Naive B cell (primary cell): ENCODE results near the gene IL1RAPL2. TPM values are rescaled to one million over a fixed set of nuclear protein-coding genes. Genes with fewer than 3 reads are reported as not detected.
"Not testable (repeated sequence)": the region's sequence is repeated elsewhere in the genome, so short reads cannot be mapped to it uniquely, and the experiment has no call there.

Experiments used
- ATAC-seq, 2 donors: fragments of 150-1000 bp; cut with Tn5 transposase; 2 replicates each; pipeline ENCODE4 v1.10.0; 2021; ENCODE audit warnings: low read depth in 2 of 2, mild to moderate bottlenecking in 2 of 2, moderate library complexity in 2 of 2
- DNase-seq: peaks from one replicate; pipeline ENCODE4 v3.0.0; 2022
- H3K27ac Mint-ChIP-seq, 6 donors: one replicate each; pipeline ENCODE4 v1.8.0; 2020 to 2022; ENCODE audit warnings: mild to moderate bottlenecking in 6 of 6, mixed read lengths in 6 of 6, moderate library complexity in 5 of 6, inconsistent platforms in 2 of 6
- H3K27me3 Mint-ChIP-seq, 3 donors: one replicate each; pipeline ENCODE4 v1.8.0; 2021 to 2022; ENCODE audit warnings: mixed read lengths in 3 of 3, mild to moderate bottlenecking in 1 of 3
- H3K36me3 Mint-ChIP-seq, 2 donors: one replicate each; pipeline ENCODE4 v1.8.0; 2020 to 2022; ENCODE audit warnings: mixed read lengths in 2 of 2, inconsistent platforms in 1 of 2, mild to moderate bottlenecking in 1 of 2
- H3K4me1 Mint-ChIP-seq, 3 donors: one replicate each; pipeline ENCODE4 v1.8.0; 2020 to 2022; ENCODE audit warnings: mixed read lengths in 3 of 3, inconsistent platforms in 1 of 3, mild to moderate bottlenecking in 1 of 3, moderate library complexity in 1 of 3
- H3K4me3 Mint-ChIP-seq, 8 donors: one replicate each; pipeline ENCODE4 v1.8.0; 2020 to 2022; ENCODE audit warnings: mild to moderate bottlenecking in 8 of 8, mixed read lengths in 8 of 8, moderate library complexity in 8 of 8, inconsistent platforms in 2 of 8
- H3K9me3 Mint-ChIP-seq, 7 donors: one replicate each; pipeline ENCODE4 v1.8.0; 2020 to 2022; ENCODE audit warnings: mixed read lengths in 7 of 7, mild to moderate bottlenecking in 5 of 7, inconsistent platforms in 2 of 7, moderate library complexity in 1 of 7
- polyA plus RNA-seq, 6 donors: library from polyadenylated mRNA; unstranded; fragments of 300-500 nt; fragmentation: Illumina TruSeq; gene quantifications; one replicate each; pipeline ENCODE4 v1.2.3, GENCODE V29; 2021; ENCODE audit warnings: low read depth in 6 of 6

IL1RAPL2 gene
- polyA plus RNA-seq, 6 donors from 2014 or later, result not detected

DNA sequence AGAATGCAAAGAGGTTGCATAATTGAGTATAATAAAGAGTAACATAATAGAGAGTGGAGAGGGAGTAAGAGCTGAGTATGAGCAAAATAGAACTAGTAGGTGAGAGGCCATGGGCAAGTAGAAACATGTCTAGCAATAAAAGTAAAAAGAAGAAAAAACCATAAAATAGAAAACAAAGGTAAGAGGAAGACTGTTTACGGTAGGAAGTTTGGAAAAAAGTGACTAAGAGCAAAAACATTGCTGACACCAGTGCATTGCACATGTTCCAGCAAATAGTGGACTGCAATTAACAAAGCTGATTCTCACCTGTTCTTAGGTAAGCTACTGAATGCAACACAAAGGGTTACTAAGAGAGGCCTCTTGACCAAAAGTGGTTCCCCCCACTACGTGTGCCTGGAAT, 451.6 kb downstream of the IL1RAPL2 start:
- no peak overlapping the region for H3K27ac Mint-ChIP-seq
- DNase-seq (no peak), ATAC-seq (no peak)
- H3K4me3 Mint-ChIP-seq, result no peak overlapping the region
- H3K9me3 Mint-ChIP-seq, result peaks cover 0 to 7% (median 2%) of the 10 kb centered on the region in 7 donors
- no peaks in the 10 kb centered on the region for H3K36me3 Mint-ChIP-seq
- H3K27me3 Mint-ChIP-seq, result no peaks in the 10 kb centered on the region
- H3K4me1 Mint-ChIP-seq, result no peaks in the 10 kb centered on the region

DNA sequence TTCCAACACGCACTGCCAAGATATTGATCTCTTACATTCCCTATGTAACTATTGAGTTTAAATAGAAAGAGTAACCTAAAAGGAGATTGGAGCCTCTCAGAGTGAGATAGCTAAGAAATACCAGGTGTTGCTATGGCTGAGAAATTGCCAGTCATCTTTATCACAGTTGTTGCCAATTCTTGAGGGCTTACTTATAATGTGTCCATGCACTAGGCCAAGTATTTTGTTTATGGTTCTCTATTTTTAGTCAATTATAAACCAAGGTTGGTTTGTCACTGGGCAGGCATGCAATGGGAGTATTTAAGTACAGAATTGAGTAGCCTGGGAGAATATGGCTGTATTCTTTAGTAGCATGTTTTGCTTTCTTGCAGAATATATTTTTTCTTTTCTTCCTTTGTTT, 452.9 kb downstream of the IL1RAPL2 start:
- Mint-ChIP-seq H3K27ac (no peak overlapping the region), H3K4me3 (no peak overlapping the region), H3K36me3 (no peaks in the 10 kb centered on the region), H3K27me3 (no peaks in the 10 kb centered on the region), H3K9me3 (peaks cover 0 to 5% (median 0%) of the 10 kb centered on the region in 7 donors), H3K4me1 (no peaks in the 10 kb centered on the region)
- ATAC-seq (no peak), DNase-seq (no peak)

DNA sequence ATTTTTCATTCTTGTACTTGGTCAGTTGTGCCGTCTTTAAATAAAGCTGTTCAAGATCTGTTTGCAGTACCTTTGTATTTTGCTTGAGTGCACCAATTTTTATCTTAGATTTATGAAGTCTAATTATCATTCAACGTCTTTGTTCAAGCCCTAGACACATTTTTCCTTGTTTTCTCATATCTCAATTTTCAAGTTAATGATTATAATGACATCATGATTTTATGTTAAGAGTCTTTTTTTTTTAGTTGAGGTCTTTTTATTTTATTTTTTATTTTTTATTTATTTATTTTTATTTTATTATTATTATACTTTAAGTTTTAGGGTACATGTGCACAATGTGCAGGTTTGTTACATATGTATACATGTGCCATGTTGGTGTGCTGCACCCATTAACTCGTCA, 463.0 kb downstream of the IL1RAPL2 start:
- H3K36me3 Mint-ChIP-seq, ATAC-seq, H3K9me3 Mint-ChIP-seq, DNase-seq, H3K27ac Mint-ChIP-seq, H3K4me3 Mint-ChIP-seq, H3K4me1 Mint-ChIP-seq, H3K27me3 Mint-ChIP-seq: not testable (repeated sequence)

DNA sequence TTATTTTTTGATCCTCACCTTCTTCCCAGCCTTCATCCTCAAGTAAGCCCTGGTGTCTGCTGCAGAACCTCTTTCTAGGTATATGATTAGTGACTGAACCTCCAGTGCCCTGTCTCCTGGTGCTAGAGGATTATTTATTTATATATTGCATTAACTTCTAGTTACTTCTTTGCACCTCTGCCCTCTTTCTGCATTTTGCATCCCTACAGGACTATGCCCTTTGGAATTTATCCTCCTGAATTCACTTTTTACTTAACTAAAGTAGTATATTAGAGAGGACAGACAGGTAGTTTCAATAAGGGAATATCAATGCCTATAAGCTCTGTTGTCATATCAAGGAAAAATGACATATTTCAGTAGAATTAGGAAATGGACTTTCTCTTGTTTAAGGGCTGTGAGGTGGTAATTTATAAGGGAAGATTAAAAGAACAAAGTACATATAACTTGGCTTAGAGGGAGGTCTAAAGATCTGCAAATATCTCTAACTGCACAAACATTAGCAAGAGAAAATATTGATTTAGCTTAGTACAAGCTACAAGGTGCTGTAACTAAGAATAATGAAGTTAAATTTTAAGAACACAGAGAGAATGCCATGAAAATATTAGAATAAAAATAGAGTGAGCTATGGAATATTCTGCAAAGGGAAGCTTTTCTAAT, 472.8 kb downstream of the IL1RAPL2 start:
- Mint-ChIP-seq H3K36me3 (no peaks in the 10 kb centered on the region), H3K27ac (no peak overlapping the region), H3K27me3 (no peaks in the 10 kb centered on the region), H3K4me1 (no peaks in the 10 kb centered on the region), H3K4me3 (no peak overlapping the region), H3K9me3 (peaks cover 0 to 2% (median 0%) of the 10 kb centered on the region in 7 donors)
- no peak for ATAC-seq
- DNase-seq, result no peak

DNA sequence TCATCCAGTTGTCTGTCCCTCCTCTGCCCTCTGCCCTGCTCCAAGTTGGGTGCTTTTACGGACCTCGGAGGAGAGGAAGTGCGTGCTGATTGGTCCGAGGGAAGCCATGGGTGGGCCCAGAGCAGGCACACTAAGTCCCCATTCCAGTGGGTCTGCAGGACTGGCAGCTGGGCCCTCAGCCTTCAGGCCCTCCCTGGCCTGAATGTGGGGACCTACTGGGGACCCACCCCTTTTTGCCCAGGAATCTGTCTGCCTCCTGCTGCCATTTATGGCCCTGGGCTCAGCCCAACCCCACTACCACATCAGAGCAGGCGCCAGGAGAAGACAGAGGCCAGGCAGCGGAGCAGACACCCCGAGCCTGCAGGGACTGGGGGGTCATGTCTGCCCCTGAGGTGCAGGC, 484.9 kb downstream of the IL1RAPL2 start:
- no peaks in the 10 kb centered on the region for H3K27me3 Mint-ChIP-seq
- no peaks in the 10 kb centered on the region for H3K4me1 Mint-ChIP-seq
- ATAC-seq (no peak), DNase-seq (no peak)
- no peak overlapping the region for H3K4me3 Mint-ChIP-seq
- H3K9me3 Mint-ChIP-seq, result peaks cover 0 to 3% (median 0%) of the 10 kb centered on the region in 7 donors
- H3K27ac Mint-ChIP-seq, result no peak overlapping the region
- H3K36me3 Mint-ChIP-seq, result no peaks in the 10 kb centered on the region

DNA sequence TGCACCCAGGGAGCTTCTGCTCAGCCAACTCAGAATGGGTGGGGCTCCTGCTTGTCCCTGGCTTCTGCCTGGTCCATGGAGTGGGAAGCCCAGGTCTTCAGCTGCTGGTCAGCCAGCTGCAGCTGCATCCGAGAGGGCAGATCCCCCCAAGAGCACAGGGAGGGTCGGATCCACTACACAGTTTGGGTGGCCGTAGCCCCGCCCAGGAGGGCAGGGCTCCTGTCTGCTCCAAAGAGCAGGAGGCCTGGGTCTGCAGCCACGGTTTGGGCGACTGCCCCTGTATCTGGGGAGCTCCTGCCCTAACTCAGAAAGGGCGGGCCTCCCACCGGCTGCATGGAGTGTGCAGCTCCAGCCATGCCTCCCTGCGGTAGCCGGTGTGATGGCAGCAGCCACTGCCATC, 485.4 kb downstream of the IL1RAPL2 start:
- ATAC-seq (no peak), DNase-seq (no peak)
- Mint-ChIP-seq H3K36me3 (no peaks in the 10 kb centered on the region), H3K4me1 (no peaks in the 10 kb centered on the region), H3K4me3 (no peak overlapping the region), H3K27ac (no peak overlapping the region), H3K9me3 (peaks cover 0 to 3% (median 0%) of the 10 kb centered on the region in 7 donors), H3K27me3 (no peaks in the 10 kb centered on the region)

DNA sequence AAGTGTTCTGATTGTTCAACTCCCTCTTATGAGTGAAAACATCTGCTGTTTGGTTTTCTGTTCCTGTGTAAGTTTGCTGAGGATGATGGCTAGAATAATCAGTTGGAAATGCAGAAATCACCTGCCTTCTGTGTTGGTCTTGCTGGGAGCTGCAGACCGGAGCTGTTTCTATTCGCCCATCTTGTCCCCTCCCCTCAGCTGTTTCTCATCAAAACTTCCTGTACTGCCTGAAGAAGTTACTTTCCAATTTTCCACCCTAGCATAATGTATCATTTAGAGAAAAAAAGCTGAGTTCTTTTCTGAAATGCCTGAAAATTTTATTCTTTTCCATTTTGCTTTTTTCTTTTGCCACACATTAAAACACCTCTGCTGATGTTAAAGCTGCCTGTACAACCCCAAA, 486.9 kb downstream of the IL1RAPL2 start:
- Mint-ChIP-seq H3K27ac (no peak overlapping the region), H3K27me3 (no peaks in the 10 kb centered on the region), H3K4me1 (no peaks in the 10 kb centered on the region), H3K36me3 (no peaks in the 10 kb centered on the region), H3K4me3 (no peak overlapping the region), H3K9me3 (peaks cover 0 to 2% (median 0%) of the 10 kb centered on the region in 7 donors)
- no peak for DNase-seq
- ATAC-seq, result no peak

DNA sequence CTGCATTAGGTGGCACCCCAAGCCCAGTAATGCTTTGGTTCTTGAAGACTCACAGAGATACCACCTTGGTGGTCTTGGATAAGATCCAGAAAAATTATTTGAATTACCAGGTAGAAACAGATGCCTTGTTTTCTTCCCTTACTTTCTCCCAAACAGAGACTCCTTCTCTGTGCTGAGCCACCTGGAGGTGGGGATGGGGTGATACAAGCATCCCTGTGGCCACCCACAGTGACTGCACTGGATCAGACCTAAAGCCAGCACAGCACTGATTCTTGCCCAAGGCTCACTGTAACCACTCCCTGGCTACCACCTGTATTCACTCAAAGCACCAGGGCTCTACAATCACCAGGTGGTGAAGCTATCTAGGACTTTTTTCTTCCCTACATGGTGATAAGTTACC, 497.7 kb downstream of the IL1RAPL2 start:
- ATAC-seq (no peak), DNase-seq (no peak)
- peaks cover 0 to 10% (median 0%) of the 10 kb centered on the region in 3 donors for H3K27me3 Mint-ChIP-seq
- no peak overlapping the region for H3K27ac Mint-ChIP-seq
- no peaks in the 10 kb centered on the region for H3K36me3 Mint-ChIP-seq
- H3K9me3 Mint-ChIP-seq, result peaks cover 0 to 2% (median 0%) of the 10 kb centered on the region in 7 donors
- H3K4me1 Mint-ChIP-seq, result no peaks in the 10 kb centered on the region
- H3K4me3 Mint-ChIP-seq, result no peak overlapping the region

DNA sequence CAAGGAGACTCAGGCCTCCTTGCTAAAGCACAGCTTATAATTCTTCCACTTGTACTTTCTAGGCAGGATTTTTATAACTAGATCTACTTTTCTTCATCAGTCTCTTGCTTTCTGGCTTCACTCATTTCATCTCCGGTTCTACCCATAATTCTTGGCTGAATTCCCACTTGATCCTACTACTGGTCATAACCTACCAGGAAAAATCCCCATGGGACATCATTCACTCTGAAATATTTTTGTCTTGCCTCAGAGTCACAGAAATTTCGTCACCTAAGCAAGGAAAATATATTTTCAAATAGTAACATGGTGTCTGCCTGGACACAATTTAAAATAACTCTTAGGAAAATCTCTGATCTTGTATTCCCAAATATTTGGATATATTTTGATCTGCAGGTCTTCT, 532.2 kb downstream of the IL1RAPL2 start:
- H3K4me1 Mint-ChIP-seq, result no peaks in the 10 kb centered on the region
- ATAC-seq, result no peak
- H3K4me3 Mint-ChIP-seq, result no peak overlapping the region
- H3K27me3 Mint-ChIP-seq, result no peaks in the 10 kb centered on the region
- H3K27ac Mint-ChIP-seq, result no peak overlapping the region
- DNase-seq, result no peak
- H3K9me3 Mint-ChIP-seq, result peaks cover 0 to 7% (median 4%) of the 10 kb centered on the region in 7 donors
- no peaks in the 10 kb centered on the region for H3K36me3 Mint-ChIP-seq

DNA sequence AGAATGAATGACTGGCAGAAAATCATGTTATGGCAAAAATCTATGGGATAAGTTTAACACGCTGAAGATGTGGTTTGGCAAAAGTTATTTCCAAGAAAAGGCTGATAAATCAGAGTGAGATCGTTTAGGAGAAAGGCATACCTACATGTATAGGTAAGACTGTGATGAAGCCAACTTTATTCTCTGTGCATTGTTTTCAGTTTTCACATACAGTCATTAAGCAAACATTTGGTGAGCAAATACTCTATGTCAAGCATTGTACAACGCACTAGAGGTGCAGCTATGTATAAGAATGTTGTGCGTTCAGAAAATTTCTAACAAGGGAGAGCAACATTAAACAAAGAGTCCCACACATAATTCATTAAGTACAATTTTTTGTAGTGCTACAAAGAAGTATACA, 532.8 kb downstream of the IL1RAPL2 start:
- peaks cover 0 to 7% (median 4%) of the 10 kb centered on the region in 7 donors for H3K9me3 Mint-ChIP-seq
- ATAC-seq (no peak), DNase-seq (no peak)
- no peaks in the 10 kb centered on the region for H3K4me1 Mint-ChIP-seq
- no peaks in the 10 kb centered on the region for H3K36me3 Mint-ChIP-seq
- H3K27ac Mint-ChIP-seq, result no peak overlapping the region
- no peaks in the 10 kb centered on the region for H3K27me3 Mint-ChIP-seq
- no peak overlapping the region for H3K4me3 Mint-ChIP-seq

DNA sequence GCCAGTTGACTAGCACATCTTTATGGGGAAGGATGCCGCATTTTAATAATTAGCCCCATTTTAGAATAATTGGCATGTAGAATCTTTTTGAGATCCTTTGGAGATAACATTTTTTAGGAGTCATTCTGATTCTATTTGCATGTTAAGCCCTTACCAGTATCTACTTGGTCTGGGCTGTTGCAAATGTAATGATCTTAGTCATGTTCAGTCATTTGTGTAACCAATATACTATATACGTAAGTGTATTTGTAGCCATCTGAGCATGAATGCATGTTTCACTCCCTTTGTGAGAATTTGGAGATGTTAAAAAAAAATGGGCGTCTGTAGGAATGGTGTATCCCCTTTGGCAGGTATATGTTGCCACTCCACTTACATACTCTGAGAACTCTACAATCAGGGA, 535.4 kb downstream of the IL1RAPL2 start:
- H3K36me3 Mint-ChIP-seq, result no peaks in the 10 kb centered on the region
- peaks cover 0 to 9% (median 4%) of the 10 kb centered on the region in 7 donors for H3K9me3 Mint-ChIP-seq
- H3K27ac Mint-ChIP-seq, result no peak overlapping the region
- ATAC-seq, result no peak
- no peaks in the 10 kb centered on the region for H3K27me3 Mint-ChIP-seq
- no peak overlapping the region for H3K4me3 Mint-ChIP-seq
- H3K4me1 Mint-ChIP-seq, result no peaks in the 10 kb centered on the region
- no peak for DNase-seq

DNA sequence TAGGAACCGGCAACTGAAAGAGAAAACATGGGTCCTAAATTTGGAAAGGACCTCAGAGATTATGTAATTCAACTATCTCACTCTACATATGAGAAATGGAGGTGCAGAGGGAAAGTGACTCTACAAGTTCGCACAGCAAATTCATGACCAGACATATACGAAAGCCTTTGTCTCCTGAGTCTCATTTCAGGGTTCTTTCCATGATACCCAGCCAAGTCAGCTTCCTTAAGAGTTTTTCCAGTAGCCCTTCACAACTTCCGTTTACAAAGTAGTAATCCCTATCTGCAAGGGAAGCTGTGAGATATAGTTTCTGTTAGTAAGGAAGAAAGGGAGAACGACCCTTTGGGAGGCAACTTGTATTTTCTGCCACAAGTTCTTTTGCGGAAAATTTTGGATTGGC, 543.9 kb downstream of the IL1RAPL2 start:
- ATAC-seq, result no peak
- Mint-ChIP-seq H3K4me1 (no peaks in the 10 kb centered on the region), H3K9me3 (peaks cover 0 to 9% (median 4%) of the 10 kb centered on the region in 7 donors), H3K36me3 (no peaks in the 10 kb centered on the region), H3K27me3 (no peaks in the 10 kb centered on the region), H3K4me3 (no peak overlapping the region), H3K27ac (no peak overlapping the region)
- DNase-seq, result no peak

DNA sequence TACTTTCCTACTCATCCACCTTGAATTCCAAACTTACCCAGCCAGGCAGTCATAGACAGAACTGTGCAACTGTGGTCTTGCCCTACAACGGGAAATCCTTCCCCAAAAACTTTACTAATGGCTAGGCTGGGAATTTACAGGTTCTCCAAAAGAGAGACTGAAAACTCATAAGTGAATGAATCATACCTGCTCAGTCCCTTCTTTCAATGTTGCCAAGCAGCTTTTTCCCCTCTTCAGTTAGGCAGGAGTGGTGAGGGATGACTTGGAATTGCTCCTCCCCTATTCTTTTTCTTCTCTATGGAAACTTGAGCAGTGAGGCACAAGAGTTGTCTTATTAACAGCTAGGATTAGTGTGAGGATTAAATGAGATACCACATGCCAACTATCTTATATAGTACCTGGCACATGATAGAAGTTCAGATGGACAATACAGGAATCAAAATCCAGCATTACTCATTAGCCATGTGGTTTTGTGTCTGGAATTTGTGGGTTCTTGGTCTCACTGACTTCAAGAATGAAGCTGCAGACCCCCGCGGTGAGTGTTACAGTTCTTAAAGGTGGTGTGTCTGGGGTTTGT, 548.6 kb downstream of the IL1RAPL2 start:
- Mint-ChIP-seq H3K4me3 (no peak overlapping the region), H3K36me3 (peaks cover 0 to 3% of the 10 kb centered on the region in 2 donors), H3K27me3 (no peaks in the 10 kb centered on the region), H3K9me3 (peaks cover 0 to 25% (median 2%) of the 10 kb centered on the region in 7 donors), H3K4me1 (no peaks in the 10 kb centered on the region), H3K27ac (no peak overlapping the region)
- DNase-seq (no peak), ATAC-seq (no peak)

DNA sequence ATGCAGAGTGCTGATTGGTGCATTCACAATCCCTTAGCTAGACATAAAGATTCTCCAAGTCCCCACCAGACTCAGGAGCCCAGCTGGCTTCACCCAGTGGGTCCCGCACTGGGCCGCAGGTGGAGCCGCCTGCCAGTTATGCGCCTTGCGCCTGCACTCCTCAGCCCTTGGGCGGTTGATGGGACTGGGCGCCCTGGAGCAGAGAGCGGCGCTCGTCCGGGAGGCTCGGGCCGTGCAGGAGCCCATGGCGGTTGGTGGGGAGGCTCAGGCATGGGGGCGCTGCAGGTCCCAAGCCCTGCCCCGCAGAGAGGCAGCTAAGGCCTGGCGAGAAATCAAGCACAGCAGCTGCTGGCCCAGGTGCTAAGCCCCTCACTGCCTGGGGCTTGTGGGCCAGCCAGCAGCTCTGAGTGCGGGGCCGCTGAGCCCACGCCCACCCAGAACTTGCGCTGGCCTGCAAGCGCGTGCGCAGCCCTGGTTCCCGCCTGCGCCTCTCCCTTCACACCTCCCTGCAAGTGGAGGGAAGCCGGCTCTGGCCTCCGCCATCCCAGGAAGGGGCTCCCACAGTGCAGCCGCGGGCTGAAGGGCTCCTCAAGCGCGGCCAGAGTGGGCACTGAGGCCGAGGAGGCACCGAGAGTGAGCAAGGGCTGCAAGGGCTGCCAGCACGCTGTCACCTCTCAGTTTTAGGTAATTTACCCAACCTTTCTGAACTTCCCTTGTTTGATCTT, 549.8 kb downstream of the IL1RAPL2 start:
- not testable (repeated sequence) for H3K4me3 Mint-ChIP-seq, H3K27ac Mint-ChIP-seq, H3K36me3 Mint-ChIP-seq, DNase-seq, ATAC-seq, H3K27me3 Mint-ChIP-seq, H3K4me1 Mint-ChIP-seq
- peaks cover 0 to 25% (median 2%) of the 10 kb centered on the region in 7 donors for H3K9me3 Mint-ChIP-seq
